H1 (cell line): Measurements from ENCODE around the gene C6orf58. TPM values are rescaled to one million over a fixed set of nuclear protein-coding genes. Genes with fewer than 3 reads are reported as not detected.

Experiments
- polyA plus RNA-seq, 7 experiments: library from polyadenylated mRNA; depleted of rRNA in 3 of 7; stranded (reverse) in 5 of 7; unstranded in 2 of 7; fragments of >200 nt in 5 of 7; fragments of 200-250 nt in 2 of 7; gene quantifications; 1 replicate in 5 of 7; 2 replicates in 1 of 7; 4 replicates in 1 of 7; pipeline versions ENCODE4 v1.2.1 to v1.2.3, GENCODE V29; 2011 to 2013; ENCODE audit warnings: missing spikeins in 2 of 7, mixed read lengths in 2 of 7
- total RNA-seq: library from RNA; stranded (reverse); fragmentation: NEBNext Ultra II Directional; extraction: Animal tissue kit (Norgen Biotek cat#: 25700); gene quantifications from 2 replicates; pipeline ENCODE4 v1.2.1, GENCODE V29; 2021

Gene C6orf58
- total and polyA plus RNA-seq, 2 of the 8 experiments (the other 6 are each of a cell fraction or from before 2014, with no cell fraction given), result not detected

Other genes starting within 250 kb of the C6orf58 start
- gene ECHDC1, start 233.6 kb upstream of the C6orf58 start, total RNA-seq, result 60.5 and 64.8 TPM in 2 replicates
- 6.6 and 11.3 TPM in 2 replicates for gene ECHDC1, start 233.6 kb upstream of the C6orf58 start, polyA plus RNA-seq (2011; rRNA removed)
- gene KIAA0408, start 117.8 kb upstream of the C6orf58 start, total RNA-seq, result 9.2 and 10.8 TPM in 2 replicates
- 0.96 and 3.3 TPM in 2 replicates for gene KIAA0408, start 117.8 kb upstream of the C6orf58 start, polyA plus RNA-seq (2011; rRNA removed)